Endometrial microvascular endothelial cells (primary cell): Measurements from ENCODE around the gene PRXL2B. TPM values are rescaled to one million over a fixed set of nuclear protein-coding genes. Genes with fewer than 3 reads are reported as not detected.
"Not testable (repeated sequence)": the region's sequence is repeated elsewhere in the genome, so short reads cannot be mapped to it uniquely, and the experiment has no call there.

Experiments used
- in situ Hi-C: cut with HindIII; loops from 2 replicates; pipeline ENCODE4 v1.10.0; 2017; ENCODE audit warnings: low sequenced_read_pairs, low pct_unique_long_range_greater_than_20kb; ENCODE audit errors: inconsistent ontology term
- total RNA-seq: library from RNA; depleted of rRNA; stranded (reverse); fragments of >200 nt; gene quantifications from one replicate; pipeline ENCODE4 v1.2.3, GENCODE V29; 2015; ENCODE audit errors: inconsistent ontology term

PRXL2B gene
- total RNA-seq, 1 donor from 2014 or later: 45.2 TPM

DNA sequence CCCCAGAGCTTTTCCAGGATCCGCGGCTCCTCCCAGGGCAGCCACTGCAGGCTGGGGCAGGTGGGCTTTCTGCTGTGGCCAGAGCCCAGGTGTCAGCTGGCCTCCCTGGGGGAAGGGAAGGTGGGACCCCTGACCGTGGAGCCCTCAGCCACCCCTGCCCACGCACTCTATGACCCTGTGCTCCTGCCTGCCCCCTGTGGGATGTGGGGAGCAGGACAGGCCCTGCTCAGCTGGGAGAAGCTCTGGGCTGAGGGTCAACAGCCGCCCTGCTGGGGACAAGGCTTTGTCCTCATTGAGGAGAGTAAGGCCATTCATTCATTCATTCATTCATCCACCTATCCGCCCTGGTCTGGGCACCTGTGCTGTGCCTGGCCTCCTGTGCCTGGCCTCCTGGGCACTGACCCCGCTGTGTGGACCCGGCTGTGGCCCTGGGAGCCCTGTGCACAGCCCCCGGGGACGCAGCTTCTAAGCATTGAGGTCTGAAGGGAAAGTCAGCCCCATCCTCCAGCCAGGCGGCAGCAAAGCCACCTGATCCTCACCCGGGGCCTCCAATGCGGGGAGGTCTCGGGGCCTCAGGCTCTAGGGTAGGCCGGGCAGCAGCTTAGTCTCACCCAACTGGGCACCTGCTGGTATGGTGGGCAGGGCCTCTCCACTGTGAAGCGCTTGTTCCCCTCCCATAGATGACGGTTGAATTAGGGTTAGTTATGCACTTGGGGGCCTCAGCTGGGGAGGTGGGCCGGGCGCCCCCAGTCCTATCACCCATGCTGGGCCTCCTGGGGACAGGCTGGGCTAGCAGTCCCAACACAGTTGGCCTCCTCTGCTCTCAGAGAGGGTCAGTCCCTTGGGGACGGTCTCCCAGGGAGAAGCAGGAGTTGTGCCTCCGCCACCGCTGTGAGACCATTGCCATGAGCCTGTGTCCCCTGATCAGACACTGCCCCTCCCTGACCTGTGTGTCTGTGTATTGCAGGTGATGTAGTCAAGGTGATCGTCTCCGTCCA lies 24.4 kb upstream of the PRXL2B start:
- in situ Hi-C loops: no loop called here

DNA sequence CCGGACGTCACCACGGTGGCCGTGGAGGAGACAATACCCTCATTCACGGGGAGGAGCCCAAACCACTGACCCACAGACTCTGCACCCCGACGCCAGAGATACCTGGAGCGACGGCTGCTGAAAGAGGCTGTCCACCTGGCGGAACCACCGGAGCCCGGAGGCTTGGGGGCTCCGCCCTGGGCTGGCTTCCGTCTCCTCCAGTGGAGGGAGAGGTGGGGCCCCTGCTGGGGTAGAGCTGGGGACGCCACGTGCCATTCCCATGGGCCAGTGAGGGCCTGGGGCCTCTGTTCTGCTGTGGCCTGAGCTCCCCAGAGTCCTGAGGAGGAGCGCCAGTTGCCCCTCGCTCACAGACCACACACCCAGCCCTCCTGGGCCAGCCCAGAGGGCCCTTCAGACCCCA lies 23.4 kb upstream of the PRXL2B start:
- in situ Hi-C loops: no loop called here

- in situ Hi-C loops: no loop called here
Measured at GRCh38 chr1:2564006-2564814, 22.4 kb upstream of the PRXL2B start.

- in situ Hi-C loops: no loop called here
Measured at GRCh38 chr1:2564815-2565374, 21.7 kb upstream of the PRXL2B start.

DNA sequence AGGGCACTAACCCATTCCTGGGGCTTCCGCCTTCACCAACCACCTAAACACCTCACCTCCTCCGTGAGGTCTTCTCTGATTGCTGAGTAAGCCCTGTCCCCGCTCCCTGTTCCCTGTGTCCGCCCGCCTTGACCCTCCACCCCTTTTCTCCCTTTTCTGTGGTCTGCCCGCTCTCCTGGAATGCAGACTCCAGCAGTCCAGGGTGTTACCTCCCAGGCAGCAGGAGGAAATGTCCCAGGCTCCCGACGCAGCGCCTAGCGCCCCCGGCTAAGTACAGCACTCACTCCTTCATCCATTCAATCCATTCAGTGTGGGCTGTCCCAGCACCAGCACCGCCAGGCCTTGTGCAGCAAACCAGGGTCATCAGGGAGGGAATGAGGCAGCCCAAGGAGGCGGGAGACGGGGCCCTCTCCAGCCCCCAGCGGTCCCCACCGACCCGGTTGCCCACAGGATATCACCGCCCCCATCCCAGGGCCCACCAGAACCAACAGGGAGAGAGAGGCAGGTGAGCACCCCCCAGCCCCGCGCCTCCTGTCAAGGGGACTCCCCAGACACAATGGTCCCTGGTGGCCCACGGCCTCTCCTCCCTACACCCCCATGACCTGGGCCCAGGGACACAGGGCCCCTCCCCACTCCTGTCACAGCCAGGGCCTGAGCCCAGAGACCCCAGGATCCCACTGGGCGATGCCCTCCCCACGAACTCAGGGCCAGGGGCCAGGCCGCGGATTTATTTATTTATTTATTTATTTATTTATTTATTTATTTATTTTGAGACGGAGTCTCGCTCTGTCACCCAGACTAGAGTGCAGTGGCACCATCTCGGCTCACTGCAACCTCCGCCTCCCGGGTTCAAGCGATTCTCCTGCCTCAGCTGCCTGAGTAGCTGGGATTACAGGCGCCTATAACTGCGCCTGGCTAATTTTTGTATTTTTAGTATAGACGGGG lies 20.2 kb upstream of the PRXL2B start:
- in situ Hi-C loops: no loop called here

DNA sequence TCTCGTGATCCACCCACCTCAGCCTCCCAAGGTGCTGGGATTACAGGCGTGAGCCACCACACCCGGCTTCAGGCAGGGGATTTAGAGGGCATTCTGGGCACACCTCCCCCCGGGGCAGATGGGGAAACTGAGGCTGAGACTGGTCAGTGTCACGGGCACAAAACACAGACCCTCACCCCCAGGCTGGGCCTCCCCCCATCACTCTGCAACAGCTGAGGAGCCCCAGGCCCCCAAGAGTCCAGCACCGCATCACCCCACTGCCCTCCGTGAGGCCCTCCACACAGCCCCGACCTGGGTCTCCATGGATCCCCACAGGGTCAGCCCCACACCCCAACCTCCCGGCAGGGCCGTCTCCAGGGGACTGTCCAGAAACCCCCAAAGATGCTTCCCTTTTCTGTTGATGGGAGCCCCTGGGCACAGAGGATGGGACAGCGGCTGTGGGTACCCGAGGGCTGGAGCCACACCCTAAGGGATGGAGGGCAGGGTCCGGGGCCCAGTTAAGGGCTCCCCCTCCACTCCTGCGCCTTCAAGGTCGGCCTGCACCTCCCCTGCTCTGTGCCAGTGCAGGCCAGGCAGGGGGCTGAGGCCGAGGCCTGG lies 19.4 kb upstream of the PRXL2B start:
- in situ Hi-C loops: no loop called here

DNA sequence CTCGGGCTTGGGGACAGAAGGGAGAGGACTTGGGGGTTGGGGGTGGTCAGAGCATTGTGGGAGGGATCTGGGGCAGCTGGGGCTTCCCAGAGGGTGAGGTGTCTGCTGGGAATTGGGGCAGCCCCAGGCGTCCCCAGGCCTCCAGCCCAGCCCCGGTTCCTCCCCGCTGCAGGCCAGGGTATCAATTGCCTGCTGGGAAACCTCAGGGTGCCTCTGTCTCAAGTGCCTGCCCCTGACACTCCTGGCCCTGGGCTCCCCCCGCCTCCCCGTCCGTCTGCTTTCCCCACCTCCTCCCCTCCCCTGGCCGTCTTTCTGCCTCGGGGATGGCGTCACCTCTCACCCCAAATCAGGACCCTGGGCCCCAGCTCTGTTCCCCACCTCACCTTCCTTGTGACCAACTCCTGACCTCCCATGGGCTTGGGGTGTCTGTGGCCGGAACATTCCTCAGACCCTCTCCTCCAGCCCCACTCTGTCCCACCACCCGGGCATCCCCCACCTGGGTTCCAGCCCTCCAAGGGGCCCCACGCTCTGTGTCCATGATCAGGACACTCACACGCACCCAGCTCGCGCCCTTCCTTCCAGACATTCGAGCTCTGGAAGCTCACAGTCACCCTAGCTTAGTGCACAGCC lies 18.3 kb upstream of the PRXL2B start:
- in situ Hi-C loops: not testable (repeated sequence)

- in situ Hi-C loops: no loop called here
Measured at GRCh38 chr1:2569060-2569459, 17.5 kb upstream of the PRXL2B start.

DNA sequence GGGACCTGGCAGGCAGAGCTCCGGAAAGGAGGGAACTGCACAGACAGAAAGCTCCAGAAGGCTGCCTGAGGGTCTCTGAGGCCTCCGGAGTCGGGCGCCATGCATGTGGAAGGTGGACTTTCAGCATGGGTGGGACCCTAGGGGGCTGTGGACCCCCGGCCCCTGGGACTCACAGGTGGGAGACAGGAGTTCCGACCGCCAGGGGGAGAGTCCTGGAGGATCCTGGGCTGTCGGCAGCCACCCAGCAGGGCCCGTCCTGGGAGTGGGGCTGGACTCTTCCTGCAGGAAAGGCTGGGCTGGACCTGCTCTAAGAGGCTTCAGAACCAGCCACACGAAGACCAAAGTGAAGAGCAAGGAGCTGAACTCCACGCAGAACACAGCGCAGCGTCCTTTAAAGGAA lies 16.9 kb upstream of the PRXL2B start:
- in situ Hi-C loops: not testable (repeated sequence)

- in situ Hi-C loops: no loop called here
Measured at GRCh38 chr1:2570332-2570731, 16.2 kb upstream of the PRXL2B start.

DNA sequence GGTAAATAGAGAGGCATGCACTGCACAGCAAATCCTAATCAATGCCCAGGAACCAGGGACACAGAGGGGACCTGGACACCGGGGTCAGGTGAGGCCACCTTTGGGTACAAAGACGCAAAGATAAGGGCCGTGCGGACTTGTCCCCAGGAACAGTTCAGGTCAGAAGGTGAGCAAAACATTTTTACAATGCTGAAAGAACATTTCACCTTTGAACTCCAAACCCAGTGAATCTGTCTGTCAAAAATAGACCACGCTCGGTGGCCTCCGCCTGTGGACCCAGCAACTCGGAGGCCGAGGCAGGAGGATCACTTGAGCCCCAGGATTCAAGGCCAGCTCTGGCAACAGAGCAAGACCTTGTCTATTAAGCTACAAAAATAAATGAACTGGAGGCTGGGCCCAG lies 15.2 kb upstream of the PRXL2B start:
- in situ Hi-C loops: no loop called here

DNA sequence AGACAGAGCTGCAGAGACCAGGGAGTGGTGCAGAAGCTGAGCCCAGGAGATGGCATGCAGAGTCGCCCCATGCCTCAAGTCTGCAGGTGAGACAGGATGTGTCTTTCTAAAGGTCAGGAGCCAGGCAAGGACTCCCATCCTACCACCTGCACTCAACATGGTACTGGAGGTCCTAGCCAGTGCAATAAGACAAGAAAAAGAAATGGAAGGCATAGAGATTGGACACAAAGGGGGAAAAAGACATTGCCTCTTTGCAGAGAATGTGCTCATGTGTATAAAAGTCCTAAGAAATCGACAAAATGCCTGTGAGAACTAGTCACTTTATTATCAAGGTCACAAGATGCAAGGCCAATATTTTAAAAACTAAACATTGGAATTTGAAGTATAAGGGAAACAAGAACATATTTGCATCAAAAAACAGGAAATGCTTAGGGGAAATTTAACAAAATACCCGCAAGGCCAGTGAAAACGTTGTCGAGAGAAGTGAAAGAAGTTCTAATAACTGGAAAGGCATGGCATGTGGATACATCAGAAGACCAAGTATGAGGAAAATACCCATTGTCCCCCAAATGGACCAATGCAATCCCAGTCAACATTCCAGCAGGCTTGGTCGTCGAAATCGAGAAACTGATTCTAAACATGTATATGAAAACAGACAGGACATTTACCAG lies 13.2 kb upstream of the PRXL2B start:
- in situ Hi-C loops: no loop called here

DNA sequence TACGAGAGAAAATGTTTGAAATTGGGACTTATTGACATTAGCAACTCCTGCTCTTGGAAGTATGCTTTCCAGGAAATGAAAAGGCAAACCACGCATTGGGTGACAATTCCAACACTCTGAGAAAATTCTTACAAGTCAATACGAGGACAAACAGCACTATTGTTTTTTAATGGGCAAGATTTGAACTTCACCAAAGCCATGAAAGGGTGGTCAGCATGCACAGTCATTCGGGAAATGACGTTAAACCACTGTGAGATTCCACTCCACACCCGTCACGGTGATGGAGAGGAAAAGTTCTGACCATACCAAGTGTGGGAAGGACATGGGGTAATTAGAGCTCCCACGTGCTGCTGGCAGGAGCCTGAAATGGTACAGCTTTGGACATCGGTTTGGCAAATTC lies 12.2 kb upstream of the PRXL2B start:
- in situ Hi-C loops: no loop called here

DNA sequence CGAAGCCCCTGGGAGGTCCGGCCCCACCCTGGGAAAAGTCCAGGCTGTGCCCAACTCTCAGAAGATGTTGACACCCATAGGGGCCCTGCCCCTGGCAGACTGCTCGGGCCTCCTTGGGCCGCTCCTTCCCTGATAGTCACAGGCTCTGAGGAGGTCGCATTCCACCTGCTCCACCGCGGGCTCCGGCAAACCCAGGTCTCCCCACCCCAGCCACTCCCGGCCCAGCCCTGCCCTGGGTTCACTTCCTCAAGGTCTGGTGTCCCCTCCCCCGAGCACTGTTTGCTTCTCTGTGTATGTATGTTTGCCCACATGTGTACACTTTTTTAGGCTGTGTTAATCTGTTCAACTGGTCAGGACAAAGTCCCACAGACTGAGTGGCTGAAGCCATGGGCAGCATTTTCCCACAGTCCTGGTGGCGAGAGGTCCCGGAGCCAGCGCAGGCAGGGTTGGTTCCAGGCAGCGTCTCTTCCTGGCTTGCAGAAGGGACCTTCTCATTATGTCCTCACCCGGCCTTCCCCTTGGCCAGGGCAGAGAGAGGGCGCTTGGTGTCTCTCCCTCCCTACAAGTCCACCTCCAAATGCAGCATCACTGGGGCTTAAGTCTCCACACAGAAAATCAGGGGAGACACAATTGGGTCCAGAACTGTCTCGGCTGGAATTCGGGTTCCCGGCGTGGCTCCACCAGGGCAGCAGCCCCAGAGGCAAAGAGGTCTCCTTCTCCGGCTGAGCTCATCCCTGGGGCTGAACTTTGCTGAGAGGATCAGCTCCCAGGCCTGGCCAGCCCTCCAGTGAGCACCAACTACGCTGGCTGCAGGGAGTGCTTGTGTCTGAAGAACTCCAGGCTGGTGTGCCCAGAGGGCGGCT lies 10.5 kb upstream of the PRXL2B start:
- in situ Hi-C loops: no loop called here

- in situ Hi-C loops: not testable (repeated sequence)
Measured at GRCh38 chr1:2577565-2578075, 9.0 kb upstream of the PRXL2B start.

DNA sequence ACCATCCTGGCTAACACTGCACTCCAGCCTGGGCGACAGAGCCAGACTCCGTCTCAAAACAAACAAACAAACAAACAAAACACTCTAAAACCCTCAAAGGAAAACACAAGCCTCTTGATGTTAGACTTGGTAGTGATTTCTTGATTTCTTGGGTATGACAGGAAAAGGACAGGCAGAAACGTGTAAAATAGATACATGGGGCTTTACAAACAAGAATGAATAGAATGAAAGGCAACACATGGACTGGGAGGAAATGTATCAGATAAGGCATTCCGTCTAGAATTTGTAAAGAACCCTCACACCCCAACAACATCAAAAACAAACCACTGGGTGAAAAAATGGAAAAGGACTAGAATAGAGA lies 7.8 kb upstream of the PRXL2B start:
- in situ Hi-C loops: no loop called here
